ENCODE measurements around the gene RAD51B.

- TF ChIP-seq CTCF (IDR thresholded peaks at IDR 0.05) (no peak), NR2C2 (CRISPR knock-in tag; IDR thresholded peaks at IDR 0.05) (no peak), ZNF416 (CRISPR knock-in tag; IDR thresholded peaks at IDR 0.05) (no peak), TP53 (CRISPR knock-in tag; IDR thresholded peaks at IDR 0.05) (no peak), NR1H2 (CRISPR knock-in tag; IDR thresholded peaks at IDR 0.05) (no peak), ATF1 (CRISPR knock-in tag; IDR thresholded peaks at IDR 0.05) (no peak), NFE2L1 (CRISPR knock-in tag; IDR thresholded peaks at IDR 0.05) (no peak)
- TF ChIP-seq, protein P1, sequence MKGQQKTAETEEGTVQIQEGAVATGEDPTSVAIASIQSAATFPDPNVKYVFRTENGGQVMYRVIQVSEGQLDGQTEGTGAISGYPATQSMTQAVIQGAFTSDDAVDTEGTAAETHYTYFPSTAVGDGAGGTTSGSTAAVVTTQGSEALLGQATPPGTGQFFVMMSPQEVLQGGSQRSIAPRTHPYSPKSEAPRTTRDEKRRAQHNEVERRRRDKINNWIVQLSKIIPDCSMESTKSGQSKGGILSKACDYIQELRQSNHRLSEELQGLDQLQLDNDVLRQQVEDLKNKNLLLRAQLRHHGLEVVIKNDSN (CRISPR knock-in tag; IDR thresholded peaks at IDR 0.05) = no peak
Observed at GRCh38 chr14:68503186-68503825, 683.7 kb downstream of the RAD51B start.
